Cardiac atrium fibroblast (primary cell): Measurements from ENCODE around the gene HOXD1. TPM values are rescaled to one million over a fixed set of nuclear protein-coding genes. Genes with fewer than 3 reads are reported as not detected.

Experiments used
- total RNA-seq: library from RNA; depleted of rRNA; stranded (reverse); fragments of >200 nt; gene quantifications from 2 replicates; pipeline ENCODE4 v1.2.3, GENCODE V29; 2015

The HOXD1 gene
- not detected in 2 replicates for total RNA-seq

DNA sequence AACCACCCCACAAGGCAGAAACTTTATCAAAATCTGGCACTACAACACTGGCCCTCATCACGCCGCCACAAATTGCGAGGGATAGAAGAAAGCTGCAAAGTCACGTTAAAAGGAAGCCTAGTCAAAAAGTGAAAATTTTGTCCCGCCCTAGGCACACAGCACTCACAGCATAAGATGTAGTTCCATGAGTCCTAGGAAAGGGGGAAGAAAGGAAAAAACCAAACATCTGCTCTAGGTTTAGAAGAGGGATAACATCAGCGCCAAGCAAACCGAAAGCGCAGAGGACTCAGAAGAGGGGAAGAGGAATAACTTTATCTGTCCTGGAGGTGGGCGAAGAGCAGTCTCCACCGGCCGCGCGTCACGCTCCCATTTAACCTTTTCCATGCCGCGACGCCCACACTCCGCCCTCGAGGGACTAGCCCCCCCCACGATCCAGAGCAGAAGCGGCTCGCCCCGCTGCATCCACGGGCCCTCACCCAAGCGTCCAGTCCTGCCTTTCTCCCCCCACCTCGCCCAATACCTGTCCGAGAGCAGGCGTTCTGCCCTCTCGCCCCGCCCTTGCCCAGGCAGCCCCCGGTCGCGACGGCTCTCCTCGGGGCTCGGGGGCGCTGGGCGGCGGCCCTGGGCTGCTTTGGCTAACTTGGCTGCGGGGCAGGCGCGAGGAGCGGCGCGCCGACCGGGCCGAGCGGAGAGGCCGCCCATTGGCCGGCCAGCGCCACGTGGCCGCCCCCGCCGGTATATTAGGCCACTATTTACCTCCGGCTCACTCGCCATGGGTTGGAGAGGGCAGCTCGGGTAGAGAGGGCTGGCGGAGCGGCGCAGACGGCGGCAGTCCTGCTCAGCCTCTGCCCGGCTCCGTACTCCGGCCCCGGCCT is at the start of gene HOXD1:
TSS of gene HOXD1 (plus strand) at position 770 of the 875 bp plus-strand sequence. CDS start 134 bp downstream, outside the sequence.

DNA sequence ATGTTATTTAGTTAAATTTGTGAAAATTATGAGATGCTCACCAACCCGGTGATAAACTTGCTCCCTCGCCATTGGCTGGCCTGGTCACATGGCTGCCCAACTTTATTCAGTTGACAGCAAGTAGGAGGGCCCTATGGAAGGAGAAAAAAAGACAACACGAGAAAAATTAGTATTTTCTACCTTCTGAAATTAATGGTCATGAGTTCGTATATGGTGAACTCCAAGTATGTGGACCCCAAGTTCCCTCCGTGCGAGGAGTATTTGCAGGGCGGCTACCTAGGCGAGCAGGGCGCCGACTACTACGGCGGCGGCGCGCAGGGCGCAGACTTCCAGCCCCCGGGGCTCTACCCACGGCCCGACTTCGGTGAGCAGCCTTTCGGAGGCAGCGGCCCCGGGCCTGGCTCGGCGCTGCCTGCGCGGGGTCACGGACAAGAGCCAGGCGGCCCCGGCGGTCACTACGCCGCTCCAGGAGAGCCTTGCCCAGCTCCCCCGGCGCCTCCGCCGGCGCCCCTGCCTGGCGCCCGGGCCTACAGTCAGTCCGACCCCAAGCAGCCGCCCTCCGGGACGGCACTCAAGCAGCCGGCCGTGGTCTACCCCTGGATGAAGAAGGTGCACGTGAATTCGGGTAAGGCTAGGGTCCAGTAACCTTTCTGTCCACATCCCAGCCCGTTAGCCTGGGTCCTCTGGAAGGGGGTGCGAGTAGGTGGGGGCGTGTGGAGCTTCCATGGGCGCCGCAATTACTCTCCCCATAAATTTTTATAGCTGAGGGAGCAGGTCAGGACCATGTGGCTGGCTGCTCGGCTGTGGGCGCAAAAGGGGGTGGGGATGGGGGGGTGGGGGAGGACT is 36.8 kb upstream of the HOXD1 start, which contains the start of gene HOXD4:
TSS of gene HOXD4 (plus strand) at position 109 of the 846 bp plus-strand sequence. CDS start at position 193, 84 bp downstream.

DNA sequence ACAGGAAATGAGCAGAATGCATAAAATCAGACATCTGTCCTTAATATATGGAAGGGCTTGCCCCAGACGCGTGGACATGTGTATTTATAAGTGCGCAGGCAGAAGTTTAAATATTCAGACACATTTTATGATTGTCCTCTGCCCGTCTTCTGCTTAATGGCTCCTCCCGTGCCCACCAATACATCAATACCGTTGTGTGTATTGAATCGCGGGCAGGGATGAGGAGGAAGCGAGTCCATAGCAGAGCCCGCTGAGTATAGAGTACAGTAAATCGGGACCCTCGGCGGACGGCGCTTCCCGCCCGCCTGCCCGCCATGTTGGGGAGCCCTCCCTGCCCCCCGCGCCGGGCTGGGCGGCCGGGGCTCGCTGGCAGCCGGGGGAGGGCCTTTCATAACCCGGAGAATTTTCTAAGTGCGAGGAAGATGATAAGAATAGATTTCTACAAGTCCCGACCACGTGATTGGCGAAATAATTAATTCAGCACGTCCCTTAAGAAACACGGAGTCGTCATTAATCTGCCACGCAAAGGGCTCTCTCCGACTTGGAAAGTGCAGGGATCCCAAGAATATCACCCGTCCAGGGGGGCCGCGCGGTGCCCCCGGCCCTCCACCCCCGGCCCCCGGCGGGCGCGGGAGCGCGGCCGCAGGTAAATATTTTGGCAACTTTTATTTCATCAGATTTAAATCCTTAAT is 31.5 kb upstream of the HOXD1 start, which contains the start of gene HOXD3:
TSS of gene HOXD3 (plus strand) at position 501 of the 692 bp plus-strand sequence. CDS start 11,808 bp downstream, outside the sequence.

Other genes with a start within 250 kb of the HOXD1 start
- 32.3 and 38.2 TPM in 2 replicates for gene LNPK, start 186.4 kb upstream of the HOXD1 start, total RNA-seq
- not detected in 2 replicates for gene EVX2, start 104.7 kb upstream of the HOXD1 start, total RNA-seq
- not detected in 2 replicates for gene HOXD13, start 95.9 kb upstream of the HOXD1 start, total RNA-seq
- not detected in 2 replicates for gene HOXD12, start 88.9 kb upstream of the HOXD1 start, total RNA-seq
- gene HOXD11, start 81.4 kb upstream of the HOXD1 start, total RNA-seq, result not detected in 2 replicates
- not detected in 2 replicates for gene HOXD10, start 71.9 kb upstream of the HOXD1 start, total RNA-seq
- not detected in 2 replicates for gene HOXD9, start 65.9 kb upstream of the HOXD1 start, total RNA-seq
- not detected in 2 replicates for gene HOXD8, start 59.0 kb upstream of the HOXD1 start, total RNA-seq
- not detected in 2 replicates for gene HOXD4, start 37.1 kb upstream of the HOXD1 start, total RNA-seq
- not detected in 2 replicates for gene HOXD3, start 31.4 kb upstream of the HOXD1 start, total RNA-seq
- 41.0 and 47.8 TPM in 2 replicates for gene MTX2, start 80.8 kb downstream of the HOXD1 start, total RNA-seq